ENCODE measurements around the gene CD248.
"Not testable (repeated sequence)": the region's sequence is repeated elsewhere in the genome, so short reads cannot be mapped to it uniquely, and the experiment has no call there.

CD248 gene

GRCh38 chr11:66316849-66317251 is at the start of gene CD248:
CD248 (minus strand) TSS chr11:66317044; CDS start chr11:66317027, 17 bp downstream.
- no peak for DNase-seq

GRCh38 chr11:66365711-66366619 is 49.1 kb upstream of the CD248 start:
- no peak for DNase-seq

- DNase-seq: no peak
Observed at GRCh38 chr11:66365166-66365565, 48.3 kb upstream of the CD248 start.

GRCh38 chr11:66363805-66364535 is 47.1 kb upstream of the CD248 start:
- no peak for DNase-seq

GRCh38 chr11:66363187-66363601 is 46.4 kb upstream of the CD248 start:
- DNase-seq: no peak

GRCh38 chr11:66362481-66363147 is 45.8 kb upstream of the CD248 start:
- DNase-seq: no peak

- no peak for DNase-seq
Observed at GRCh38 chr11:66361502-66361941, 44.7 kb upstream of the CD248 start.

- no peak for DNase-seq
Observed at GRCh38 chr11:66360406-66361073, 43.7 kb upstream of the CD248 start.

GRCh38 chr11:66359662-66360087 is 42.8 kb upstream of the CD248 start:
- no peak for DNase-seq

- DNase-seq: not testable (repeated sequence)
Observed at GRCh38 chr11:66350560-66351235, 33.9 kb upstream of the CD248 start.

- DNase-seq: no peak
Observed at GRCh38 chr11:66349084-66349386, 32.2 kb upstream of the CD248 start.

- DNase-seq: no peak
Observed at GRCh38 chr11:66347425-66348276, 30.8 kb upstream of the CD248 start, which contains the start of gene B4GAT1. B4GAT1 (minus strand) TSS chr11:66347629; CDS start chr11:66347545, 84 bp downstream.

- DNase-seq: no peak
Observed at GRCh38 chr11:66346476-66347424, 29.9 kb upstream of the CD248 start.

- DNase-seq: no peak
Observed at GRCh38 chr11:66345316-66345649, 28.4 kb upstream of the CD248 start.

- peak; percentile 60 for DNase-seq
Observed at GRCh38 chr11:66344550-66345315, 27.9 kb upstream of the CD248 start, which contains the start of gene BRMS1. BRMS1 (minus strand) TSS chr11:66345104; CDS start chr11:66342234, 2,870 bp downstream.

- DNase-seq: no peak
Observed at GRCh38 chr11:66343176-66343575, 26.3 kb upstream of the CD248 start.

- no peak for DNase-seq
Observed at GRCh38 chr11:66341502-66342126, 24.8 kb upstream of the CD248 start.
